Retinal pigment epithelial cell (primary cell): ENCODE results near the gene MCCC1.
"Not testable (repeated sequence)": the region's sequence is repeated elsewhere in the genome, so short reads cannot be mapped to it uniquely, and the experiment has no call there.

Experiments used
- DNase-seq: peaks from one replicate; pipeline ENCODE4 v3.0.0-alpha.2; 2010; ENCODE audit warnings: low read depth
- H3K4me3 ChIP-seq: 2 replicates; pipeline ENCODE4 v1.5.1; 2011; ENCODE audit warnings: mild to moderate bottlenecking, low read length, control low read depth, moderate library complexity
- CTCF ChIP-seq: conservative IDR thresholded peaks from 2 replicates; pipeline ENCODE4 v1.5.1; 2011; ENCODE audit warnings: low read depth, low read length, control low read depth, inconsistent platforms

The MCCC1 gene

GRCh38 chr3:183116025-183116614 lies 16.8 kb upstream of the MCCC1 start:
- H3K4me3 ChIP-seq, result peak overlapping the region; percentile 52
- no peak for DNase-seq
- no peak for TF ChIP-seq CTCF

GRCh38 chr3:183114384-183115178 lies 15.3 kb upstream of the MCCC1 start:
- TF ChIP-seq CTCF, result no peak
- DNase-seq, result no peak
- no peak overlapping the region for H3K4me3 ChIP-seq

GRCh38 chr3:183109847-183110246 lies 10.6 kb upstream of the MCCC1 start:
- not testable (repeated sequence) for DNase-seq

GRCh38 chr3:183108470-183108869 lies 9.2 kb upstream of the MCCC1 start:
- no peak overlapping the region for H3K4me3 ChIP-seq
- no peak for TF ChIP-seq CTCF
- DNase-seq, result no peak

More at GRCh38 chr3:183109847-183110246, 10.6 kb upstream of the MCCC1 start:
- H3K4me3 ChIP-seq, result not testable (repeated sequence)

GRCh38 chr3:183108001-183108449 lies 8.7 kb upstream of the MCCC1 start:
- no peak for TF ChIP-seq CTCF
- no peak for DNase-seq
- no peak overlapping the region for H3K4me3 ChIP-seq

GRCh38 chr3:183107372-183107771 lies 8.1 kb upstream of the MCCC1 start:
- DNase-seq, H3K4me3 ChIP-seq: not testable (repeated sequence)

GRCh38 chr3:183106635-183107034 lies 7.3 kb upstream of the MCCC1 start:
- no peak for TF ChIP-seq CTCF
- H3K4me3 ChIP-seq, result no peak overlapping the region
- no peak for DNase-seq

GRCh38 chr3:183103950-183104349 lies 4.7 kb upstream of the MCCC1 start:
- not testable (repeated sequence) for H3K4me3 ChIP-seq, DNase-seq

GRCh38 chr3:183101040-183101439 lies 1.7 kb upstream of the MCCC1 start:
- H3K4me3 ChIP-seq, DNase-seq: not testable (repeated sequence)
